Motor neuron (in vitro differentiated cells): ENCODE measurements around the gene DLX3. TPM values are rescaled to one million over a fixed set of nuclear protein-coding genes. Genes with fewer than 3 reads are reported as not detected.

Experiments
- ATAC-seq, 8 experiments: fragments of 200-7000 bp; cut with Tn5 transposase; replicated peaks in 6 of 8; 2 replicates each; pipeline ENCODE4 v1.8.0; 2021; ENCODE audit warnings: mild to moderate bottlenecking in 8 of 8, moderate library complexity in 8 of 8
- H3K27ac ChIP-seq, 2 donors: fragments of 250-450 bp; sonication (Bioruptor Pico); 2 replicates each; pipeline ENCODE4 v1.9.0; 2021; ENCODE audit warnings: antibody characterized with exemption in 2 of 2, mild to moderate bottlenecking in 2 of 2, moderate library complexity in 1 of 2
- H3K4me1 ChIP-seq, 2 donors: fragments of 250-450 bp; sonication (Bioruptor Pico); replicated peaks in 1 of 2; 2 replicates each; pipeline ENCODE4 v1.6.1; 2021; ENCODE audit warnings: antibody characterized with exemption in 2 of 2, mild to moderate bottlenecking in 2 of 2, moderate library complexity in 1 of 2
- H3K4me3 ChIP-seq, 5 donors: fragments of 250-450 bp; sonication (Bioruptor Pico); 2 replicates each; pipeline ENCODE4 v1.9.0; 2021; ENCODE audit warnings: antibody characterized with exemption in 5 of 5, mild to moderate bottlenecking in 5 of 5, moderate library complexity in 4 of 5
- WGBS, 10 experiments: fragments of 450-650 bp; shearing (Covaris generic); methylation state at CpG; one replicate each; pipeline ENCODE4 v1.0.0; 2022; 5-methylcytosine and 5-hydroxymethylcytosine counted together
- in situ Hi-C, 9 experiments: fragments of 400-800 bp; cut with MboI; loops; one replicate each; pipeline ENCODE4 v1.15.0; 2021; ENCODE audit warnings: low sequenced_read_pairs in 9 of 9, low pct_unique_long_range_greater_than_20kb in 2 of 9; ENCODE audit not compliant: unreplicated experiment in 9 of 9
- total RNA-seq, 8 experiments: library from RNA; unstranded; fragments of 300-600 nt; gene quantifications; 2 replicates each; pipeline versions ENCODE4 v1.2.3 to v1.2.4, GENCODE V29; 2022

The DLX3 gene
- total RNA-seq, 8 experiments from 2014 or later: 0.07 to 0.52 (median 0.21) TPM; not detected in 1

DNA sequence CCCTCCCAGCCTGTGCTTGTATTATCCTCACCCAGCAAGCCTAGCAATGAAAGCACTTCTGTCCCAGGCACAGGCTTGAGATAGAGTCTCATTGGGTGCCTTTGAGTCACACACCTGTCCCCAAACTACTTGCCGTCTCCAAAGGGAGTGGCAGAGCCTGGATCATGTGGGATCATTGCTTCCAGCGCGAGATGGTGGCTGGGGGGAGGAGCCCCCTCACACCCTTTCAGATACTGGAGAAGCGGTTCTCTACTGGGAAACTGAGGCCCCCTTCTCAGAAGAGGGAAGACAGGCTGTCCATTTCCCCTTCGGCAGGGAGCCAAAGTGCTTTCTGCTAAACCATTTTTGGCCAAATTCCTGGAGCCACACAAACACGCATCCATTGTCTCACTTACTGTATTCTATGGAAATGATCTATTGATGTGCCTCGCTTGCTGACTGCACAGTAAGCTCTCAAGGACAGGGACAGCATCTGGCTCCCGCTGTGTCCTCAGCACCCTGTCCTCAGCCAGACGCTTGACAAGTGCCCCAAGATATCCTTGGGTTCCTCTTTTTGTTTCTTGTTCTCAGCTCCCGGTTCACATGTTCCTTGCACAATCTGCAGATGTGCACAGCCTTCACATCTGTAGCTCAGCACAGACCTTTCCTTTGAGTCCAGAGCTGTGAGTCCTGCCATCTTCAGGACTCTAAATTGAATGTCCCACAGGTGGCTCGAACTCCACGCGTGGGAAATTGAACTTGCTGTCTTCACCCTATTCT lies 26.0 kb upstream of the DLX3 start:
- ATAC-seq: no peak
- H3K4me3 ChIP-seq: no peak overlapping the region
- H3K27ac ChIP-seq: no peak overlapping the region
- no peaks in the 10 kb centered on the region for H3K4me1 ChIP-seq
- 3 to 100% (median 61%) methylated on average over 1 to 9 of the region's 13 CpGs; no CpG with 5 or more reads in 2 of the 10 experiments for WGBS, 10 experiments
- in situ Hi-C loops: loop anchor here in 3 of 9 experiments (10.0 to 25.0 kb wide), 2 partner anchors 64 to 459 kb away; no protein-coding TSS in a partner anchor

DNA sequence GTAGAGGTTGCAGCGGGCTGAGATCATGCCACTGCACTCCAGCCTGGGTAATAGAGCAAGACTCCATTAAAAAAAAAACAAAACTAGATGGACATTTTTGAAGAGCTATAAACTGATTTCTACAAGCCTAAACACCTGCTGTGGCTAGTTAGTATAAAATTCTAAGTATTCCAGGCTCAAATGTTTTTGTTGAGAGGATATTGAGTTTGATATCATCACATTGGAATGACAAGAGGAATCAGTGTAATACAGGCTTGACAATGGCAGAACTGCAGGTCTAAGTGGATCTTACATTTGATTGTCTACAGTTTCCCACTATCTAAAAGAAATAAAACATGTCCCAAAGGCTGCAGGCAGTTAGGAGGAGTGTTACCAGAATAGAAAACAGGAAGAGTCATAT lies 23.9 kb upstream of the DLX3 start:
- ATAC-seq: no peak

DNA sequence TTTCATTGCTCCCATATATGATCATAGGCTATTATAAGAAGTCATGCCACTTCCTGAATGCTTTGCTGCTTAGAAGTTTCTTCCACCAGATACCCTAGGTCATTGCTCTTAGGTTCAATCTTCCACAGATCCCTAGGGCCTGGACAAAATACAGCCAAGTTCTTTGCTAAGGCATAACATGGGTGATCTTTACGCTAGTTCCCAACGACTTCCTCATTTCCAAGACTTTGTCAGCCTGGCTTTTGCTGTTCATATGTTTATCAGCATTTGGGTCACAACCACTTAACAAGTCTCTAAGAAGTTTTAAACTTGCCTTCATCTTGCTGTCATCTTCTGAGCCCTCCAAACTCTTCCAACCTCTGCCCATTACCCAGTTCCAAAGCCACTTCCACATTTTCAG lies 20.1 kb upstream of the DLX3 start:
- Histone ChIP-seq H3K4me3 (no peak overlapping the region), H3K27ac (no peak overlapping the region), H3K4me1 (no peaks in the 10 kb centered on the region)
- ATAC-seq: no peak
- in situ Hi-C loops: loop anchor here in 1 of 9 experiments (25.0 kb wide), 1 partner anchor 453 kb away; no protein-coding TSS in a partner anchor
- 29 to 100% (median 80%) methylated on average over 1 to 2 of the region's 2 CpGs; no CpG with 5 or more reads in 1 of the 10 experiments for WGBS, 10 experiments

More for the DNA sequence above, 23.9 kb upstream of the DLX3 start:
- WGBS, 10 experiments: 40 to 100% (median 83%) methylated on average over 1 of the region's 1 CpG; no CpG with 5 or more reads in 5 of the 10 experiments
- in situ Hi-C loops: loop anchor here in 1 of 9 experiments (25.0 kb wide), 1 partner anchor 457 kb away; no protein-coding TSS in a partner anchor
- no peak overlapping the region for H3K27ac ChIP-seq
- H3K4me1 ChIP-seq: no peaks in the 10 kb centered on the region
- H3K4me3 ChIP-seq: no peak overlapping the region

DNA sequence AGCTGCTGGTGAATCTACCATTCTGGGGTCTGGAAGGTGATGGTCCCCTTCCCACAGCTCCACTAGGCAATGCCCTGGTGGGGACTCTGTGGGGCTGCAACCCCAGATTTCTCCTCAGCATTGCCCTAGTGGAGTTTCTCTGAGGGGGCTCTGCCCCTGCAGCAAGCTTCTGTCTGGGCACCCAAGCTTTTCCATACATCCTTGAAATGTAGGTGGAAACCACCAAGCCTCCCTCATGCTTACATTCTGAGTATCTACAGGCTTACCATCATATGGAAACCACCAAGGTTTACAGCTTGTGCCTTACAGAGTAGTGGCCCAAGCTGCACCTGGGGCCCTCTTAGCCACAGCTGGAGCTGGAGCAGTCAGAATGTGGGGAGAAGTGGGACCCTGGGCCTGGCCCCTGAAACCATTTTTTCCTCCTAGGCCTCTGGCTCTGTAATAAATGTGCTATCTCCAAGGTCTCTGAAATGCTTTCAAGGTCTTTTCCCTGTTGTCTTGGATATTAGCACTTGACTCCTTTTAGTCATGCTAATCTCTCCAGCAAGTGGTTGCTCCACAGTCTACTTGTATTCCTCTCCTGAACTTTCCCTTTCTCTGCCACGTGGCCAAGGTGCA lies 19.6 kb upstream of the DLX3 start:
- WGBS, 10 experiments: 0 to 29% (median 0%) methylated on average over 1 of the region's 1 CpG
- in situ Hi-C loops: loop anchor here in 1 of 9 experiments (25.0 kb wide), 1 partner anchor 452 kb away; no protein-coding TSS in a partner anchor
- H3K4me3 ChIP-seq: no peak overlapping the region
- no peak overlapping the region for H3K27ac ChIP-seq
- H3K4me1 ChIP-seq: no peaks in the 10 kb centered on the region
- no peak for ATAC-seq

GRCh38 chr17:50013079-50013478 lies 18.1 kb upstream of the DLX3 start:
- in situ Hi-C loops: loop anchor here in 1 of 9 experiments (25.0 kb wide), 1 partner anchor 451 kb away; no protein-coding TSS in a partner anchor
- 0 to 37% methylated on average over 2 of the region's 2 CpGs; no CpG with 5 or more reads in 8 of the 10 experiments for WGBS, 10 experiments

DNA sequence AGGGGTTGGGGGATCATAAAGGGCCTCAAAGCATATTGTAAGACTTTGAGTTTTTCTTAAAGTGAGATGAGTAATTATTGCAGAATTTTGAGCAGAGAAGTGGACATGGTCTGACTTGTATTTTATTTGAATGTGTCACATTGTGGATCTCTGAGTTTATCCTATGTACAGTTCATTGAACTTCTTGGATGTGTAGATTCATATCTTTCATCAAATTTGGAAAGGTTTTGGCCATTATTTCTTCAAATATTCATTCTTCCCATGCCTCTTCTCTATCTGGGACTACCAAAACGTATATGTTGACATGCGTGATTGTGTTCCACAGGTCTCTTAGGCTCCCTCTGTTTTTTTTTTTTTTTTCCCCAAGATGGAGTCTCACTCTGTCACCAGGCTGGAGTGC lies 14.3 kb upstream of the DLX3 start:
- in situ Hi-C loops: loop anchor here in 1 of 9 experiments (25.0 kb wide), 1 partner anchor 447 kb away; no protein-coding TSS in a partner anchor
- 37 to 93% (median 58%) methylated on average over 1 to 2 of the region's 2 CpGs; no CpG with 5 or more reads in 3 of the 10 experiments for WGBS, 10 experiments
- no peak overlapping the region for H3K27ac ChIP-seq
- H3K4me3 ChIP-seq: no peak overlapping the region
- ATAC-seq: no peak
- H3K4me1 ChIP-seq: no peaks in the 10 kb centered on the region

More at GRCh38 chr17:50013079-50013478, 18.1 kb upstream of the DLX3 start:
- no peak overlapping the region for H3K4me3 ChIP-seq
- ATAC-seq: no peak
- no peak overlapping the region for H3K27ac ChIP-seq
- no peaks in the 10 kb centered on the region for H3K4me1 ChIP-seq

DNA sequence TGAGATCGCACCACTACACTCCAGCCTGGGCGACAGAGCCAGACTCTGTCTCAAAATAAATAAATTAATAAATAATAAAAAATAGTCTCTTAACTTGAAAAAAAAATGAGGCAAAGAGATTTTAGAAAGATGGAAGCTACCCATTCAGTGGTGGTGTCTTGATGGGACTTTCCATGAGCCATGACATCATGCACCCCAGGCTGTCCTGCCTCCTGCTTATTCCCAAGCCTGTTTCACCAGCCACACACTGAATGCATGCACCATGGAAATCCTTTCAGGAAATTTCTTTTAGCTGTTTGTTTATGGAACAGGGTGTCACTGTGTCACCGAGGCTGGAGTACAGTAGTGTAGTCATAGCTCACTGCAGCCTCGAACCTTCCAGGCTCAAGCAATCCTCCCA lies 8.9 kb upstream of the DLX3 start:
- no peak overlapping the region for H3K27ac ChIP-seq
- WGBS, 10 experiments: 53 to 100% (median 71%) methylated on average over 1 to 2 of the region's 4 CpGs; no CpG with 5 or more reads in 4 of the 10 experiments
- no peak overlapping the region for H3K4me3 ChIP-seq
- no peak for ATAC-seq
- in situ Hi-C loops: loop anchor here in 1 of 9 experiments (25.0 kb wide), 1 partner anchor 442 kb away; no protein-coding TSS in a partner anchor
- no peaks in the 10 kb centered on the region for H3K4me1 ChIP-seq

- Histone ChIP-seq H3K4me3 (no peak overlapping the region), H3K27ac (no peak overlapping the region), H3K4me1 (peaks cover 0 to 4% of the 10 kb centered on the region in 2 donors)
- in situ Hi-C loops: loop anchor here (10.0 to 25.0 kb wide), 6 partner anchors 124 to 437 kb away; partner anchors contain the start of gene NXPH3 (in 1 of the 9)
- no peak for ATAC-seq
- WGBS, 10 experiments: 0 to 100% (median 39%) methylated on average over 1 to 5 of the region's 11 CpGs; no CpG with 5 or more reads in 5 of the 10 experiments
Measured at GRCh38 chr17:49998836-49999511, 4.0 kb upstream of the DLX3 start.

GRCh38 chr17:49997773-49998703 lies 3.0 kb upstream of the DLX3 start:
- in situ Hi-C loops: loop anchor here (10.0 to 25.0 kb wide), 6 partner anchors 123 to 436 kb away; partner anchors contain the start of gene NXPH3 (in 1 of the 9)
- 0 to 86% (median 60%) methylated on average over 1 to 7 of the region's 20 CpGs; no CpG with 5 or more reads in 3 of the 10 experiments for WGBS, 10 experiments
- ATAC-seq: peak; percentile 27 to 87 (median 76)

GRCh38 chr17:49997301-49997650 lies 2.3 kb upstream of the DLX3 start:
- in situ Hi-C loops: loop anchor here (10.0 to 25.0 kb wide), 6 partner anchors 122 to 435 kb away; partner anchors contain the start of gene NXPH3 (in 1 of the 9)
- H3K27ac ChIP-seq: no peak overlapping the region
- ATAC-seq: no peak
- H3K4me3 ChIP-seq: no peak overlapping the region
- peaks cover 0 to 12% of the 10 kb centered on the region in 2 donors for H3K4me1 ChIP-seq
- 0 to 80% (median 20%) methylated on average over 1 to 2 of the region's 6 CpGs; no CpG with 5 or more reads in 3 of the 10 experiments for WGBS, 10 experiments

More at GRCh38 chr17:49997773-49998703, 3.0 kb upstream of the DLX3 start:
- Histone ChIP-seq H3K27ac (no peak overlapping the region), H3K4me3 (no peak overlapping the region), H3K4me1 (peaks cover 0 to 12% of the 10 kb centered on the region in 2 donors)

DNA sequence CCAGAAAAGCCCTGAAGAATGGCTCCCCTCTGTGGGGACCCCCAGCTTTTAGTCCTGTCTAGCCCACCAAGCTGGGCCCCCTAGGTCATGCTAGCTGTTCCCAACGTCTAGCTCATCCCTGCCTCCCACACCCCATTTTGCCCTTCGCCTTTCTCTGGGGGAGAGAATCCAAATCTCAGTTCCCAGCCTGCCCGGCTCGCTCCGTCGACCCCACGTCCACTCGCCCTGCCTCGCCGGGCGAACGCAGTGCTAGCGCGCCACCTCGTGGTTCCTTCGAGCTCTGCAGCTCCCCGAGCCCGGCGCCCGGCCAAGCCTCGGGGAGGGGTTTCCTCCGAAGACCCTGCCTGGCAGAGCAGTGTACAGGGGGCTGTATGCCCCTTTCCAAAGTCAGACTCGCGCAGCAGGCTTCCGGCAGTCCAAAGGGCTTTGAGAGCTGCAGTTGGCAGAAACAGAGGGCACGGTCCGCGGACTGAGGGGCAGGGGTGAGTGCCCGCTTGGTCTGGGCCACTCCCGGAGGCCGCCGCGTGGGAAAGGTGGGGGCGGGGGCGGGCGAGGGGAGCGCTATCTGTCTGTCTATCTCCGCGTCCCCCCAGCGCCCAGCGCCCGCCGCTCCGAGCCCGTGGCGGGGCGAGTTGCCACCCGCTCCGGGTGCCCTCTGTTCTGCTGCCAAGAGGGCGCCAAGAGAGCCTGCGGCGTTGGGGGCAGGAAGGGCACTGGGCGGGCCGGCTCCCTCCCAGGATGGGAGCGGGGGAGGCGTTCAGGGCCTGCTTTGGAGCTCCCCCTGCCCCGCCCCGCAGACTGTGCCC lies 1.7 kb upstream of the DLX3 start:
- peak in 7 of 8 experiments; percentile 5 to 55 (median 50) for ATAC-seq
- peaks cover 0 to 12% of the 10 kb centered on the region in 2 donors for H3K4me1 ChIP-seq
- in situ Hi-C loops: loop anchor here (10.0 to 25.0 kb wide), 6 partner anchors 122 to 434 kb away; partner anchors contain the start of gene NXPH3 (in 1 of the 9)
- WGBS, 10 experiments: 0% methylated on average over 2 to 7 of the region's 58 CpGs; no CpG with 5 or more reads in 8 of the 10 experiments
- H3K4me3 ChIP-seq: peak overlapping the region in 2 of 5 donors; percentile 8 to 10
- H3K27ac ChIP-seq: no peak overlapping the region
